Breast epithelium (tissue), 4 donors: Measurements from ENCODE around the gene NCR3LG1. TPM values are rescaled to one million over a fixed set of nuclear protein-coding genes. Genes with fewer than 3 reads are reported as not detected.
"Not testable (repeated sequence)": the region's sequence is repeated elsewhere in the genome, so short reads cannot be mapped to it uniquely, and the experiment has no call there.

ENCODE experiments used
- DNase-seq, 2 donors: peaks; one replicate each; pipeline ENCODE4 v3.0.0-alpha.2; 2019; ENCODE audit warnings: low spot score in 2 of 2
- H3K27ac ChIP-seq, 2 donors: fragments of 200-600 bp; sonication (generic) in 1 of 2; one replicate each; pipeline ENCODE4 v1.5.1; 2016 to 2019; ENCODE audit warnings: mild to moderate bottlenecking in 1 of 2
- H3K27me3 ChIP-seq, 2 donors: fragments of 200-600 bp; sonication (generic) in 1 of 2; one replicate each; pipeline versions ENCODE4 v1.5.1 to v1.6.0; 2017 to 2019; ENCODE audit warnings: control low read depth in 1 of 2, mild to moderate bottlenecking in 1 of 2
- H3K36me3 ChIP-seq: fragments of 200-600 bp; one replicate; pipeline ENCODE4 v1.5.1; 2019
- H3K4me1 ChIP-seq, 2 donors: fragments of 200-600 bp; sonication (generic); one replicate each; pipeline ENCODE4 v1.5.1; 2016 to 2019; ENCODE audit warnings: control low read depth in 1 of 2
- H3K4me3 ChIP-seq, 3 donors: fragments of 200-600 bp; sonication (generic); 1 replicate in 2 of 3; 2 replicates in 1 of 3; pipeline ENCODE4 v1.5.1; 2016 to 2019; ENCODE audit warnings: mild to moderate bottlenecking in 3 of 3, moderate library complexity in 2 of 3
- H3K9me3 ChIP-seq, 2 donors: fragments of 200-600 bp; sonication (generic) in 1 of 2; one replicate each; pipeline ENCODE4 v1.5.1; 2016 to 2019; ENCODE audit warnings: control low read depth in 1 of 2
- CTCF ChIP-seq, 3 donors: fragments of 450-650 bp; IDR thresholded peaks; one replicate each; pipeline ENCODE4 v1.5.1; 2016 to 2017; ENCODE audit warnings: antibody characterized with exemption in 3 of 3, mild to moderate bottlenecking in 3 of 3, moderate library complexity in 3 of 3
- POLR2A ChIP-seq: fragments of 450-650 bp; IDR thresholded peaks from one replicate; pipeline ENCODE4 v1.6.1; 2016; ENCODE audit warnings: antibody characterized with exemption, mild to moderate bottlenecking, moderate library complexity
- POLR2AphosphoS5 ChIP-seq, 3 donors: sonication (generic); formaldehyde crosslinking; IDR thresholded peaks; one replicate each; pipeline ENCODE4 v1.6.1; 2017; ENCODE audit warnings: antibody characterized with exemption in 3 of 3
- intact Hi-C: fragments of 100-400 bp; cut with DNase I; formaldehyde crosslinking; loops from one replicate; pipeline ENCODE4 v1.15.1; 2023; ENCODE audit warnings: low total_unique reads
- total RNA-seq, 3 donors: library from RNA; depleted of rRNA; stranded (reverse); fragments of >200 nt; gene quantifications; one replicate each; pipeline ENCODE4 v1.1.0, GENCODE V29; 2016

Gene NCR3LG1
- total RNA-seq, 3 donors from 2014 or later, result 2.9 to 5.0 (median 4.3) TPM

- Histone ChIP-seq H3K4me1 (no peaks in the 10 kb centered on the region), H3K27me3 (peaks cover 0 to 6% of the 10 kb centered on the region in 2 donors), H3K4me3 (no peak overlapping the region), H3K36me3 (no peaks in the 10 kb centered on the region), H3K27ac (no peak overlapping the region), H3K9me3 (no peaks in the 10 kb centered on the region)
- DNase-seq, result no peak
- TF ChIP-seq POLR2A (no peak), CTCF (IDR thresholded peaks at IDR 0.05) (no peak), POLR2AphosphoS5 (IDR thresholded peaks at IDR 0.05) (no peak)
- intact Hi-C loops, result no loop called here
Measured at GRCh38 chr11:17421781-17422180, 70.2 kb downstream of the NCR3LG1 start.

GRCh38 chr11:17423533-17424310 is 72.1 kb downstream of the NCR3LG1 start:
- no peak for DNase-seq
- Histone ChIP-seq H3K9me3 (no peaks in the 10 kb centered on the region), H3K36me3 (no peaks in the 10 kb centered on the region), H3K27me3 (no peaks in the 10 kb centered on the region), H3K4me1 (no peaks in the 10 kb centered on the region), H3K27ac (no peak overlapping the region), H3K4me3 (no peak overlapping the region)
- TF ChIP-seq CTCF (IDR thresholded peaks at IDR 0.05) (no peak), POLR2AphosphoS5 (IDR thresholded peaks at IDR 0.05) (no peak), POLR2A (no peak)
- intact Hi-C loops, result no loop called here

- intact Hi-C loops, H3K36me3 ChIP-seq: not testable (repeated sequence)
Measured at GRCh38 chr11:17426233-17426632, 74.6 kb downstream of the NCR3LG1 start.

More at GRCh38 chr11:17426233-17426632, 74.6 kb downstream of the NCR3LG1 start:
- H3K9me3 ChIP-seq, H3K4me3 ChIP-seq, H3K4me1 ChIP-seq, H3K27ac ChIP-seq, H3K27me3 ChIP-seq, DNase-seq: not testable (repeated sequence)

Other genes starting within 250 kb of the NCR3LG1 start
- 10 to 100 TPM; 81.0 to 86.3 (median 83.4) TPM for gene PIK3C2A, start 143.8 kb upstream of the NCR3LG1 start, total RNA-seq
- 100 to 1,000 TPM in 1 of 3 donors, 10 to 100 TPM in 2; 32.6 to 131 (median 69.1) TPM for gene NUCB2, start 75.1 kb upstream of the NCR3LG1 start, total RNA-seq
- gene KCNJ11, start 36.9 kb downstream of the NCR3LG1 start, total RNA-seq, result 1 to 10 TPM in 2 of 3 donors, under 1 TPM in 1; 0.80 to 5.0 (median 4.9) TPM
- 10 to 100 TPM in 2 of 3 donors, 1 to 10 TPM in 1; 3.8 to 10.8 (median 10.5) TPM for gene ABCC8, start 125.0 kb downstream of the NCR3LG1 start, total RNA-seq
- gene USH1C, start 192.6 kb downstream of the NCR3LG1 start, total RNA-seq, result under 1 TPM in 1 of 3 donors, not detected in 2; 0.66 TPM
- not detected for gene OTOG, start 195.5 kb downstream of the NCR3LG1 start, total RNA-seq